ENCODE data around the gene TMEM178B. TPM values are rescaled to one million over a fixed set of nuclear protein-coding genes. Genes with fewer than 3 reads are reported as not detected.

Gene TMEM178B
- total RNA-seq, 4 donors from 2014 or later = 0.15 to 1.2 (median 0.58) TPM

- intact Hi-C loops (cut with DNase I; ENCODE audit: low total_unique reads) = no loop called here
- 40 to 42% methylated on average over 4 of the region's 4 CpGs for WGBS, 2 donors
- no peak overlapping the region for H3K4me3 ChIP-seq (ENCODE audit: low read depth, poor library complexity, severe bottlenecking)
- TF ChIP-seq POLR2A (IDR thresholded peaks at IDR 0.05) = no peak
- no peak for DNase-seq (ENCODE audit: low spot score in 2 of 2)
These were observed 158.6 kb downstream of the TMEM178B start for GRCh38 chr7:141232286-141233051.

GRCh38 chr7:141234335-141235105 lies 160.7 kb downstream of the TMEM178B start:
- DNase-seq (ENCODE audit: low spot score in 2 of 2) = no peak
- H3K4me3 ChIP-seq (ENCODE audit: low read depth, poor library complexity, severe bottlenecking) = no peak overlapping the region
- WGBS, 2 donors = 65 to 77% methylated on average over 8 of the region's 8 CpGs
- intact Hi-C loops (cut with DNase I; ENCODE audit: low total_unique reads) = no loop called here
- TF ChIP-seq POLR2A (IDR thresholded peaks at IDR 0.05) = no peak
- no peak for TF ChIP-seq CTCF (IDR thresholded peaks at IDR 0.05)

- no peak for TF ChIP-seq CTCF (IDR thresholded peaks at IDR 0.05)
- no peak for TF ChIP-seq POLR2A (IDR thresholded peaks at IDR 0.05)
- intact Hi-C loops (cut with DNase I; ENCODE audit: low total_unique reads) = no loop called here
- DNase-seq (ENCODE audit: low spot score in 2 of 2) = no peak
- 85 to 87% methylated on average over 4 of the region's 4 CpGs for WGBS, 2 donors
- H3K4me3 ChIP-seq (ENCODE audit: low read depth, poor library complexity, severe bottlenecking) = no peak overlapping the region
These were observed 161.8 kb downstream of the TMEM178B start for GRCh38 chr7:141235656-141236055.

GRCh38 chr7:141238596-141239243 lies 164.9 kb downstream of the TMEM178B start:
- DNase-seq (ENCODE audit: low spot score in 2 of 2) = no peak
- no peak for TF ChIP-seq CTCF (IDR thresholded peaks at IDR 0.05)
- TF ChIP-seq POLR2A (IDR thresholded peaks at IDR 0.05) = no peak
- 54 to 57% methylated on average over 10 of the region's 10 CpGs for WGBS, 2 donors
- no peak overlapping the region for H3K4me3 ChIP-seq (ENCODE audit: low read depth, poor library complexity, severe bottlenecking)
- intact Hi-C loops (cut with DNase I; ENCODE audit: low total_unique reads) = no loop called here

GRCh38 chr7:141239661-141240060 lies 165.8 kb downstream of the TMEM178B start:
- no peak overlapping the region for H3K4me3 ChIP-seq (ENCODE audit: low read depth, poor library complexity, severe bottlenecking)
- intact Hi-C loops (cut with DNase I; ENCODE audit: low total_unique reads) = no loop called here
- WGBS, 2 donors = 80 to 89% methylated on average over 2 of the region's 2 CpGs
- DNase-seq (ENCODE audit: low spot score in 2 of 2) = no peak
- TF ChIP-seq POLR2A (IDR thresholded peaks at IDR 0.05) = no peak
- TF ChIP-seq CTCF (IDR thresholded peaks at IDR 0.05) = no peak

GRCh38 chr7:141242568-141242967 lies 168.7 kb downstream of the TMEM178B start:
- WGBS, 2 donors = 72 to 79% methylated on average over 5 of the region's 5 CpGs
- DNase-seq (ENCODE audit: low spot score in 2 of 2) = no peak
- no peak for TF ChIP-seq CTCF (IDR thresholded peaks at IDR 0.05)
- no peak for TF ChIP-seq POLR2A (IDR thresholded peaks at IDR 0.05)
- intact Hi-C loops (cut with DNase I; ENCODE audit: low total_unique reads) = no loop called here
- H3K4me3 ChIP-seq (ENCODE audit: low read depth, poor library complexity, severe bottlenecking) = no peak overlapping the region

All from lower leg skin (tissue), 4 donors.